ENCODE results near the gene CEPT1. TPM values are rescaled to one million over a fixed set of nuclear protein-coding genes. Genes with fewer than 3 reads are reported as not detected.

CEPT1 gene
- total RNA-seq, 1 donor from 2014 or later, result 25.3 TPM

- Mint-ChIP-seq H3K4me1 (ENCODE audit: unreplicated experiment) (peaks cover 8% of the 10 kb centered on the region), H3K27ac (ENCODE audit: unreplicated experiment) (no peak overlapping the region)
These were observed 80.4 kb downstream of the CEPT1 start for GRCh38 chr1:111220302-111220890.

GRCh38 chr1:111221276-111221632 is 81.2 kb downstream of the CEPT1 start:
- no peak overlapping the region for H3K27ac Mint-ChIP-seq (ENCODE audit: unreplicated experiment)
- peaks cover 16% of the 10 kb centered on the region for H3K4me1 Mint-ChIP-seq (ENCODE audit: unreplicated experiment)
- H3K4me3 Mint-ChIP-seq (ENCODE audit: unreplicated experiment), result no peak overlapping the region
- no peak for TF ChIP-seq CTCF (IDR thresholded peaks at IDR 0.05)
- H3K36me3 Mint-ChIP-seq (ENCODE audit: unreplicated experiment), result no peaks in the 10 kb centered on the region
- no peaks in the 10 kb centered on the region for H3K9me3 Mint-ChIP-seq (ENCODE audit: unreplicated experiment)
- peaks cover 21% of the 10 kb centered on the region for H3K27me3 Mint-ChIP-seq (ENCODE audit: unreplicated experiment)
- no peak for DNase-seq (ENCODE audit: extremely low spot score, unreplicated experiment)

More at GRCh38 chr1:111220302-111220890, 80.4 kb downstream of the CEPT1 start:
- no peaks in the 10 kb centered on the region for H3K9me3 Mint-ChIP-seq (ENCODE audit: unreplicated experiment)
- DNase-seq (ENCODE audit: extremely low spot score, unreplicated experiment), result no peak
- TF ChIP-seq CTCF (IDR thresholded peaks at IDR 0.05), result no peak
- no peak overlapping the region for H3K4me3 Mint-ChIP-seq (ENCODE audit: unreplicated experiment)
- H3K36me3 Mint-ChIP-seq (ENCODE audit: unreplicated experiment), result no peaks in the 10 kb centered on the region
- peaks cover 22% of the 10 kb centered on the region for H3K27me3 Mint-ChIP-seq (ENCODE audit: unreplicated experiment)

DNA sequence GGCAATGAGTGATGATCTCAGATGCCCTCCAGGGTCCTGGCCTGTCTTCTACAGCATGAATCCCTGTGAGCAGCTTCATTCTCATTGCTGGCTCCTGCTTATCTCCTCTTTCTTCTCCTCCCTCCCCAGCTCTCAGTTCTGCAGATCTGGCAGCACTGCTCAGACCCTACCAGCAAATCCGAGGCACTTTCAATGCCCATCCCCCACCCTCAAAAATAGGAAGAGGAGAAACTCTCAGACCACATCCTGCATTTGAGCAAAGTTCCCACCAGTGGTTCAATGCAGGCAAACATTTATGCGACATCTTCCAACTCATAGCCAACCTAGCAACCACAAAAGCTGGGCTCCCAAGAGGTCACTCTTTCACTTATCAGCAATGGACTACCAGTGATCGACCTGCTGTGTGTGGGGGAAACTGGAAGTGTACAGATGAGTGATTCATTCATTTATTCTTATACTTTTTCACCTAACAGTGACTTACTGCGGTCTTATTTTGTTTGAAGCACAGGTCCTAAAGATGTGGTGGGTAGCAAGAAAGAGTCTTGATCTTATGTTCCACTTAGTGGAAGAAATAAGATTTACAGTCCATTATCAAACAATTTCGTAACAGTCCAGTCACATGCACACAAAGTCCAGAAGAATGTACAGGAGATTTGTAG is 81.7 kb downstream of the CEPT1 start:
- TF ChIP-seq CTCF (IDR thresholded peaks at IDR 0.05), result no peak
- no peak for DNase-seq (ENCODE audit: extremely low spot score, unreplicated experiment)

GRCh38 chr1:111222308-111223125 is 82.5 kb downstream of the CEPT1 start:
- TF ChIP-seq CTCF (IDR thresholded peaks at IDR 0.05), result peak; percentile 81

More for the DNA sequence above, 81.7 kb downstream of the CEPT1 start:
- Mint-ChIP-seq H3K36me3 (ENCODE audit: unreplicated experiment) (no peaks in the 10 kb centered on the region), H3K9me3 (ENCODE audit: unreplicated experiment) (no peaks in the 10 kb centered on the region), H3K4me3 (ENCODE audit: unreplicated experiment) (no peak overlapping the region), H3K4me1 (ENCODE audit: unreplicated experiment) (peaks cover 18% of the 10 kb centered on the region), H3K27ac (ENCODE audit: unreplicated experiment) (no peak overlapping the region), H3K27me3 (ENCODE audit: unreplicated experiment) (peaks cover 21% of the 10 kb centered on the region)

More at GRCh38 chr1:111222308-111223125, 82.5 kb downstream of the CEPT1 start:
- no peak overlapping the region for H3K27ac Mint-ChIP-seq (ENCODE audit: unreplicated experiment)
- H3K9me3 Mint-ChIP-seq (ENCODE audit: unreplicated experiment), result no peaks in the 10 kb centered on the region
- no peaks in the 10 kb centered on the region for H3K36me3 Mint-ChIP-seq (ENCODE audit: unreplicated experiment)
- H3K27me3 Mint-ChIP-seq (ENCODE audit: unreplicated experiment), result peaks cover 21% of the 10 kb centered on the region
- H3K4me3 Mint-ChIP-seq (ENCODE audit: unreplicated experiment), result no peak overlapping the region
- H3K4me1 Mint-ChIP-seq (ENCODE audit: unreplicated experiment), result peaks cover 23% of the 10 kb centered on the region
- peak; percentile 87 for DNase-seq (ENCODE audit: extremely low spot score, unreplicated experiment)

Data from osteocyte (in vitro differentiated cells).